ENCODE measurements around the gene ABL1.

DNA sequence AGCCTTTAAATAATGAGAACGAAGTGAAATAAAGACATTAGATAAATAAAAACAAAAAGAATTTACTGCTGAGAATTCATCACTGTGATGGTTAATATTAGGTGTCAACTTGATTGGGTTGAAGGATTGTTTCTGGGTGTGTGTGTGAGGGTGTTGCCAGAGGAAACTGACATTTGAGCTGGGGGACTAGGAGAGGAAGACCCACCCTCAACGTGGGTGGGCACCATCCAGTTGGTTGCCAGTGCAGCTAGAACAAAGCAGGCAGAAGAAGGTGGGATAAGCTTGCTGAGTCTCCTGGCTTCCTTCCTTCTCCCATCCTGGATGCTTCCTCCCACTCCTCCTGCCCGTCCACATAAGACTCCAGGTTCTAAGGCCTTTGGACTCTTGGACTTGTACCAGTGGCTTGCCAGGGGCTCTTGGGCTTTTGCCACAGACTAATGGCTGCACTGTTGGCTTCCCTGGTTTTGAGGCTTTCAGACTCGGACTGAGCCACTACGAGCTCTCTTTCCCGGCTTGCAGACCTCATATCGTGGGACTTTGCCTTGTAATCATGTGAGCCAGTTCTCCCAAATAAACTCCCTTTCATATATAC, 43.7 kb upstream of the ABL1 start:
- TF ChIP-seq, protein P1, sequence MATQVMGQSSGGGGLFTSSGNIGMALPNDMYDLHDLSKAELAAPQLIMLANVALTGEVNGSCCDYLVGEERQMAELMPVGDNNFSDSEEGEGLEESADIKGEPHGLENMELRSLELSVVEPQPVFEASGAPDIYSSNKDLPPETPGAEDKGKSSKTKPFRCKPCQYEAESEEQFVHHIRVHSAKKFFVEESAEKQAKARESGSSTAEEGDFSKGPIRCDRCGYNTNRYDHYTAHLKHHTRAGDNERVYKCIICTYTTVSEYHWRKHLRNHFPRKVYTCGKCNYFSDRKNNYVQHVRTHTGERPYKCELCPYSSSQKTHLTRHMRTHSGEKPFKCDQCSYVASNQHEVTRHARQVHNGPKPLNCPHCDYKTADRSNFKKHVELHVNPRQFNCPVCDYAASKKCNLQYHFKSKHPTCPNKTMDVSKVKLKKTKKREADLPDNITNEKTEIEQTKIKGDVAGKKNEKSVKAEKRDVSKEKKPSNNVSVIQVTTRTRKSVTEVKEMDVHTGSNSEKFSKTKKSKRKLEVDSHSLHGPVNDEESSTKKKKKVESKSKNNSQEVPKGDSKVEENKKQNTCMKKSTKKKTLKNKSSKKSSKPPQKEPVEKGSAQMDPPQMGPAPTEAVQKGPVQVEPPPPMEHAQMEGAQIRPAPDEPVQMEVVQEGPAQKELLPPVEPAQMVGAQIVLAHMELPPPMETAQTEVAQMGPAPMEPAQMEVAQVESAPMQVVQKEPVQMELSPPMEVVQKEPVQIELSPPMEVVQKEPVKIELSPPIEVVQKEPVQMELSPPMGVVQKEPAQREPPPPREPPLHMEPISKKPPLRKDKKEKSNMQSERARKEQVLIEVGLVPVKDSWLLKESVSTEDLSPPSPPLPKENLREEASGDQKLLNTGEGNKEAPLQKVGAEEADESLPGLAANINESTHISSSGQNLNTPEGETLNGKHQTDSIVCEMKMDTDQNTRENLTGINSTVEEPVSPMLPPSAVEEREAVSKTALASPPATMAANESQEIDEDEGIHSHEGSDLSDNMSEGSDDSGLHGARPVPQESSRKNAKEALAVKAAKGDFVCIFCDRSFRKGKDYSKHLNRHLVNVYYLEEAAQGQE (IDR thresholded peaks at IDR 0.05; ENCODE audit: insufficient read depth in 1 of 2, low read depth in 2 of 2, low read length in 2 of 2) = no peak
- TF ChIP-seq SIN3A (IDR thresholded peaks at IDR 0.05; ENCODE audit: borderline replicate concordance, insufficient read depth, low read length) (no peak), FOXP2 (optimal IDR thresholded peaks at IDR 0.05; ENCODE audit: borderline replicate concordance, extremely low read depth, extremely low read length, insufficient read depth) (no peak)

All from PFSK-1 (cell line).